Stomach (tissue), 9 donors: ENCODE data around the gene EPB41L3. TPM values are rescaled to one million over a fixed set of nuclear protein-coding genes. Genes with fewer than 3 reads are reported as not detected.

Source experiments
- DNase-seq, 2 donors: peaks; one replicate each; pipeline versions ENCODE4 v3.0.0 to v3.0.0-alpha.2; 2013 to 2019
- H3K27ac ChIP-seq, 5 donors: fragments of 200-600 bp in 4 of 5; sonication (generic) in 4 of 5; one replicate each; pipeline ENCODE4 v1.5.1; 2013 to 2019; ENCODE audit warnings: mild to moderate bottlenecking in 1 of 5, moderate library complexity in 1 of 5
- H3K27me3 ChIP-seq, 3 donors: fragments of 200-600 bp; sonication (generic); one replicate each; pipeline ENCODE4 v1.5.1; 2017 to 2019; ENCODE audit warnings: mixed run types in 1 of 3
- H3K36me3 ChIP-seq, 4 donors: fragments of 200-600 bp; sonication (generic); 1 replicate in 3 of 4; 2 replicates in 1 of 4; pipeline ENCODE4 v1.5.1; 2016 to 2019
- H3K4me1 ChIP-seq, 4 donors: fragments of 200-600 bp; sonication (generic); one replicate each; pipeline ENCODE4 v1.5.1; 2016 to 2019
- H3K4me3 ChIP-seq, 4 donors: fragments of 200-600 bp; sonication (generic) in 3 of 4; one replicate each; pipeline ENCODE4 v1.5.1; 2016 to 2019; ENCODE audit warnings: mild to moderate bottlenecking in 1 of 4
- H3K9me3 ChIP-seq, 4 donors: fragments of 200-600 bp; sonication (generic); one replicate each; pipeline ENCODE4 v1.5.1; 2016 to 2019
- CTCF ChIP-seq, 7 experiments: fragments of 450-650 bp in 4 of 7; fragments of 200-600 bp in 3 of 7; sonication (generic) in 3 of 7; IDR thresholded peaks; one replicate each; pipeline ENCODE4 v1.5.1; 2016 to 2019; ENCODE audit warnings: antibody characterized with exemption in 7 of 7, control low read depth in 2 of 7, mild to moderate bottlenecking in 1 of 7
- EP300 ChIP-seq: sonication (generic); formaldehyde crosslinking; IDR thresholded peaks from one replicate; pipeline ENCODE4 v1.6.1; 2017; ENCODE audit warnings: antibody characterized with exemption
- POLR2A ChIP-seq, 4 donors: fragments of 450-650 bp; IDR thresholded peaks; one replicate each; pipeline ENCODE4 v1.6.1; 2016; ENCODE audit warnings: antibody characterized with exemption in 4 of 4, control low read depth in 2 of 4, mild to moderate bottlenecking in 1 of 4, moderate library complexity in 1 of 4
- POLR2AphosphoS5 ChIP-seq, 3 donors: sonication (generic); formaldehyde crosslinking; IDR thresholded peaks; one replicate each; pipeline ENCODE4 v1.6.1; 2016; ENCODE audit warnings: antibody characterized with exemption in 3 of 3
- WGBS, 5 donors: extraction: QIAGEN DNeasy Blood & Tissue Kit in 3 of 5; methylation state at CpG; one replicate each; pipeline versions ENCODE4 v1.1.5 to v1.1.7; 2013 to 2018; 5-methylcytosine and 5-hydroxymethylcytosine counted together
- intact Hi-C: fragments of 100-400 bp; cut with DNase I; formaldehyde crosslinking; loops from one replicate; pipeline ENCODE4 v1.15.1; 2023; ENCODE audit warnings: low total_unique reads
- polyA plus RNA-seq, 3 donors: library from polyadenylated mRNA; stranded (reverse); fragments of 200-250 nt; gene quantifications; one replicate each; pipeline ENCODE4 v1.2.3, GENCODE V29; 2013
- total RNA-seq, 5 donors: library from RNA; depleted of rRNA; stranded (reverse); fragments of >200 nt; gene quantifications; one replicate each; pipeline versions ENCODE4 v1.1.0 to v1.2.3, GENCODE V29; 2014 to 2016
- donor health status: healthy with polysubstance abuse.
- donor health status: Bipolar disorder and iron deficiency.
- donor health status: healthy.

The EPB41L3 gene
- total and polyA plus RNA-seq, 8 donors: 3.5 to 120 (median 11.9) TPM

- H3K4me3 ChIP-seq: no peak overlapping the region
- TF ChIP-seq POLR2AphosphoS5 (IDR thresholded peaks at IDR 0.05) (no peak), EP300 (no peak), POLR2A (IDR thresholded peaks at IDR 0.05) (no peak), CTCF (IDR thresholded peaks at IDR 0.05) (no peak)
- intact Hi-C loops: no loop called here
- H3K27ac ChIP-seq: no peak overlapping the region
- DNase-seq: no peak
- no peaks in the 10 kb centered on the region for H3K36me3 ChIP-seq
- H3K4me1 ChIP-seq: no peaks in the 10 kb centered on the region
- no peaks in the 10 kb centered on the region for H3K27me3 ChIP-seq
- H3K9me3 ChIP-seq: no peaks in the 10 kb centered on the region
These were observed 92.6 kb downstream of the EPB41L3 start for GRCh38 chr18:5451150-5451549.

- DNase-seq: no peak
- no peak overlapping the region for H3K27ac ChIP-seq
- H3K27me3 ChIP-seq: no peaks in the 10 kb centered on the region
- no peaks in the 10 kb centered on the region for H3K9me3 ChIP-seq
- WGBS, 5 donors: 70 to 74% (median 72%) methylated on average over 4 of the region's 4 CpGs
- no peaks in the 10 kb centered on the region for H3K4me1 ChIP-seq
- intact Hi-C loops: no loop called here
- H3K36me3 ChIP-seq: no peaks in the 10 kb centered on the region
- TF ChIP-seq POLR2AphosphoS5 (IDR thresholded peaks at IDR 0.05) (no peak), EP300 (no peak), POLR2A (IDR thresholded peaks at IDR 0.05) (no peak), CTCF (IDR thresholded peaks at IDR 0.05) (no peak)
- no peak overlapping the region for H3K4me3 ChIP-seq
These were observed 93.8 kb downstream of the EPB41L3 start for GRCh38 chr18:5449858-5450509.

GRCh38 chr18:5447442-5447841 is 96.4 kb downstream of the EPB41L3 start:
- 76 to 90% (median 84%) methylated on average over 7 of the region's 7 CpGs for WGBS, 5 donors
- no peaks in the 10 kb centered on the region for H3K36me3 ChIP-seq
- intact Hi-C loops: no loop called here

GRCh38 chr18:5444847-5445246 is 99.0 kb downstream of the EPB41L3 start:
- H3K27ac ChIP-seq: no peak overlapping the region
- H3K4me3 ChIP-seq: no peak overlapping the region
- no peak for DNase-seq
- H3K36me3 ChIP-seq: no peaks in the 10 kb centered on the region
- no peaks in the 10 kb centered on the region for H3K4me1 ChIP-seq
- no peak for TF ChIP-seq EP300
- no peak for TF ChIP-seq POLR2A (IDR thresholded peaks at IDR 0.05)
- no peak for TF ChIP-seq CTCF (IDR thresholded peaks at IDR 0.05)
- no peak for TF ChIP-seq POLR2AphosphoS5 (IDR thresholded peaks at IDR 0.05)
- 70 to 77% (median 73%) methylated on average over 4 of the region's 4 CpGs for WGBS, 5 donors
- no peaks in the 10 kb centered on the region for H3K27me3 ChIP-seq
- intact Hi-C loops: no loop called here
- no peaks in the 10 kb centered on the region for H3K9me3 ChIP-seq

More at GRCh38 chr18:5447442-5447841, 96.4 kb downstream of the EPB41L3 start:
- no peaks in the 10 kb centered on the region for H3K4me1 ChIP-seq
- no peaks in the 10 kb centered on the region for H3K27me3 ChIP-seq
- no peaks in the 10 kb centered on the region for H3K9me3 ChIP-seq
- H3K27ac ChIP-seq: no peak overlapping the region
- H3K4me3 ChIP-seq: no peak overlapping the region
- no peak for DNase-seq
- TF ChIP-seq CTCF (IDR thresholded peaks at IDR 0.05): no peak
- no peak for TF ChIP-seq POLR2A (IDR thresholded peaks at IDR 0.05)
- no peak for TF ChIP-seq POLR2AphosphoS5 (IDR thresholded peaks at IDR 0.05)
- TF ChIP-seq EP300: no peak
